Central memory CD8-positive, alpha-beta T cell (primary cell): Measurements from ENCODE around the gene CMYA5.

Experiments
- ATAC-seq: fragments of 150-1000 bp; cut with Tn5 transposase; replicated peaks from 2 replicates; pipeline ENCODE4 v1.10.0; 2022; ENCODE audit warnings: mild to moderate bottlenecking, moderate FRiP score, moderate number of reproducible peaks; ENCODE audit not compliant: poor library complexity, severe bottlenecking; ENCODE audit errors: extremely low read depth
- DNase-seq, 2 donors: peaks; one replicate each; pipeline ENCODE4 v3.0.0; 2021; ENCODE audit warnings: low spot score in 2 of 2
- H3K27ac Mint-ChIP-seq: one replicate; pipeline ENCODE4 v1.8.0; 2022; ENCODE audit warnings: low read depth, mild to moderate bottlenecking, moderate library complexity, mixed read lengths
- H3K27me3 Mint-ChIP-seq: one replicate; pipeline ENCODE4 v1.8.0; 2022; ENCODE audit warnings: mixed read lengths
- H3K36me3 Mint-ChIP-seq: one replicate; pipeline ENCODE4 v1.8.0; 2022; ENCODE audit warnings: mild to moderate bottlenecking, moderate library complexity, mixed read lengths; ENCODE audit not compliant: insufficient read depth
- H3K4me1 Mint-ChIP-seq: one replicate; pipeline ENCODE4 v1.8.0; 2022; ENCODE audit warnings: mixed read lengths
- H3K4me3 Mint-ChIP-seq: one replicate; pipeline ENCODE4 v1.8.0; 2022; ENCODE audit warnings: mild to moderate bottlenecking, moderate library complexity, mixed read lengths
- H3K9me3 Mint-ChIP-seq: one replicate; pipeline ENCODE4 v1.8.0; 2022; ENCODE audit warnings: mixed read lengths

CMYA5 gene

DNA sequence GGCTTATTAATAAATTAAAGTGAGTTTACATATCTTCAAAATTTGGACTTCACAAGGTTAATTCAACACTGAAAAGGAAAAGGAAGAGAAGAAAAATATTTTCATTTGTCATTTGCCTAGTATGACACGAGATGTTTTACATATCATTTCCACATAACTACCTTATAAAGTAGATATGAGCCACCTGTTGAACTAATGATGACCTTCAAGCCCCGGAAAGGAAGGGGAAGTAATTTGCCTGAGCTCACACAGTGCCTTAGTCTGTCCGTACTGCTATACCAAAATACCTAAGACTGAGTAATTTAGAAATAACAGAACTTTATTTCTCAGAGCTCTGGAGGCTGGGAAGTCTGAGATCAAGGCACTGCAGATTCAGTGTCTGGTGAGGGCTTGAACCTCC is 17.9 kb downstream of the CMYA5 start:
- no peak overlapping the region for H3K27ac Mint-ChIP-seq
- no peaks in the 10 kb centered on the region for H3K4me1 Mint-ChIP-seq
- H3K9me3 Mint-ChIP-seq: no peaks in the 10 kb centered on the region
- H3K27me3 Mint-ChIP-seq: no peaks in the 10 kb centered on the region
- ATAC-seq (no peak), DNase-seq (no peak)
- no peak overlapping the region for H3K4me3 Mint-ChIP-seq
- H3K36me3 Mint-ChIP-seq: no peaks in the 10 kb centered on the region

DNA sequence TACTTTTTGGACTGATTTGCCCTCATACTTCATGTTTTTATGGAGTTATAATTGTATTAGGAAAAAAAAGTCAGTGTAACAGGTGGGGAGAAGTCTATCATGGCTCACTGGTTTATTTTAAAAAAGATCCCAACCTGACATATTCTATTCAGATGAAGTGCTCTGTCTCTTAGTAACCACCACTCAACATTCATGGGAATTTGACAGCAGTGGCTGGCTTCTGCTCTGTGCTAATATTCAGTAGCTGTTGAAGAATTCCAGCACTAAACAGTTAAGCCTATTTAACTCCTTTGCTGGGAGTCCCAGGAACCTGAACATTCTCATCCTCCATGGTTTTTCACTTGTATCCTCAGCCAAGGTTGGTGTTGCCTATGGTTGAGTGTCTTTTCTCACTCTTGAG is 23.1 kb downstream of the CMYA5 start:
- no peak for ATAC-seq
- no peaks in the 10 kb centered on the region for H3K9me3 Mint-ChIP-seq
- DNase-seq: no peak
- H3K4me3 Mint-ChIP-seq: no peak overlapping the region
- no peak overlapping the region for H3K27ac Mint-ChIP-seq
- no peaks in the 10 kb centered on the region for H3K4me1 Mint-ChIP-seq
- H3K27me3 Mint-ChIP-seq: peaks cover 12% of the 10 kb centered on the region
- H3K36me3 Mint-ChIP-seq: no peaks in the 10 kb centered on the region

- Mint-ChIP-seq H3K9me3 (no peaks in the 10 kb centered on the region), H3K4me3 (no peak overlapping the region), H3K36me3 (no peaks in the 10 kb centered on the region), H3K4me1 (no peaks in the 10 kb centered on the region), H3K27ac (no peak overlapping the region), H3K27me3 (peaks cover 12% of the 10 kb centered on the region)
- DNase-seq (no peak), ATAC-seq (no peak)
Observed at GRCh38 chr5:79713727-79714126, 24.1 kb downstream of the CMYA5 start.

DNA sequence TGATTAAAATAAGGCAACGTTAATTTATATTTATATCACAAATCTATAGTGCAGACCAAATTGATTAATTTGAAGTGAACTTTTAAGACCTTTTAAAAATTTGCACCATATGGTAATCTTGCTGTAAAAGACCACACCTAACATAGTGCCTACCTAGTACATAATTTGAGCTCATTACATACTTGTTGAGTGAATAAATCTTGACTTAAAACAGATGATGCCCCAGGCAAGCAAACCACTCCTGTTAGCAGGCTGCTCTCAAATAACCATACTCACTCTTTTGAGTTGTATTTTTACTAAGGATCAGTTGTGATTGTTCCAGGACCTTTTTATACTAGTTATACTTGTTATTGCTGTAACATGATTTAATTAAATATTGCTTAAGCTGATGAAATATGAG is 27.2 kb downstream of the CMYA5 start:
- H3K9me3 Mint-ChIP-seq: peaks cover 16% of the 10 kb centered on the region
- H3K36me3 Mint-ChIP-seq: no peaks in the 10 kb centered on the region
- ATAC-seq: no peak
- no peak overlapping the region for H3K27ac Mint-ChIP-seq
- DNase-seq: no peak
- H3K4me3 Mint-ChIP-seq: no peak overlapping the region
- H3K4me1 Mint-ChIP-seq: no peaks in the 10 kb centered on the region
- H3K27me3 Mint-ChIP-seq: peaks cover 12% of the 10 kb centered on the region

DNA sequence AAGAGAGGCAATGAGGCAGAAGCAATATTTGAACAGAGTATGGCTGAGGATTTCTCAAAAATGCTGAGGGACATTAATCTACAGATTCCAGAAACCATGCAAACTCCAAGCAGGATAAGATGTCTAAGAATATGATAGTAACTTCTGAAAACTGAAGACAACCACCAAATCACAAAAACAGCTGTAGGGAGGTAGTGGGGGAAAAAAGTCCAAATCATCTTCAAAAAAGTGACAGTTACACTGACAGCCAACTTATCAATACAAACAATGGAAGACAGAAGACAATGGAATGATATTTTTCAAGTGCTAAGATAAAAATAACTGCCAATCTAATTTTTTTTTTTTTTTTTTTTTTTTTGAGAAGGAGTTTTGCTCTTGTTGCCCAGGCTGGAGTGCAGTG is 30.5 kb downstream of the CMYA5 start:
- Mint-ChIP-seq H3K9me3 (peaks cover 16% of the 10 kb centered on the region), H3K27me3 (peaks cover 12% of the 10 kb centered on the region), H3K4me3 (no peak overlapping the region), H3K36me3 (no peaks in the 10 kb centered on the region), H3K4me1 (no peaks in the 10 kb centered on the region), H3K27ac (no peak overlapping the region)
- ATAC-seq: no peak
- DNase-seq: no peak

DNA sequence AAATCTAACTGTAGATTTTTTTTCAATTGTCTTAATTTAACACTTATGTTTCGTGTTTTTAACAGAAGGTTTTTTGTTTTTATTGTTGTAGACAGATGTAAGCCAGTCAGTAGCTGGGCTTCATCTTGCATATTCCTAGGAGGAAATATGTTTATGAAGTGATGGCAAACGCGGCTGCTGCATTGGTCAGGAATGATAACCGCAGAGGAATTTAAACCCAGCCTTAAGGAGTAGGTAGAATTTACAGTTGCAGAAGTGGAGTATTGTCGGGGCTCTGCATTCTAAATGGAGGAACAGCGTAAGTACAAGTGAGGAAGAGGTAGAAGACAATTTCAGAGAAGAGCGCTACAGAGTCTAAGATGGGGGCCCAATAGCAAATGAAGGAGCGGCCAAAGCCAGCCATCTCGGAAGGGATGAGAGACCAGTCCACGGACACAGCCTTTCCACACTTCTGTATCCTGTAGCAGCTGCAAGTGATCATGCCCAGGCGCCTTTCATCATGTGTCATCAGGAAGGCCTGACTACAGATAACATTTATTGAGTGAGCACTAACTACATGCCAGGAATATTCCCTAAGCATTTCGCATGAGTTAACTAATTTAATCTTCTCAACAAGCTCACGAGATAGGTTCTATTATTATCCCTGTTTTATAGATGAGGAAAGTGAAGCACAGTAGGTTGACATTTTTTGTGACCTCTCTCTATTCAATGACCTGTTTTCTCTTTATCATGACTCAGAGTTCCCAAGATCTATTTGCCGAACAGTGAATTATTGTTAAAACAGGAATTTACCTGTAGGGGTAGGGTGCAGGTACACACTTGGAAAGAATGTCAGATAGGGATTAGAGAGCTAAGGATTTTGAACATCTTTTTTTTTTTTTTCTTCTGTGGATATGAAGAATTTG is 38.1 kb downstream of the CMYA5 start:
- DNase-seq: no peak
- no peak for ATAC-seq

DNA sequence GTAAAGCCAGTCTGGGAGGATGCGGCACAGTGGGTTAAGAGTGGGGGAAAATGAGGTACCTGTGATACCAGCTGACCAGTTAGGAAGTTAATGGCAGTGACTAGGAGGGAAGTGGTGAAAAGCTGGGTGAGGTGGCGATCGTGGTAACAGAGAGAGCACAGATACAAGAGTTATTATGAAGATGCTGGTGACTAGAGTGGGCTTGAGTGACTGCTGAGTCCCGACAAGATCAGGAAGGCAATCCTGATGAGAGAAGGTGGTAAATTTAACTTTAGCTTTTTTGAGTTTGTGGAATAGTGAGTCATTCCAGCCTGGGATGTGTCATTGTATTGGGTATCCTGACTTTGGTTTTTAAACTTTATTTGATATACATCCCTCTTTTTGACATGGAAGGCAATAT is 38.8 kb downstream of the CMYA5 start:
- Mint-ChIP-seq H3K9me3 (no peaks in the 10 kb centered on the region), H3K36me3 (peaks cover 2% of the 10 kb centered on the region), H3K27ac (no peak overlapping the region), H3K4me1 (no peaks in the 10 kb centered on the region), H3K27me3 (peaks cover 68% of the 10 kb centered on the region), H3K4me3 (no peak overlapping the region)
- ATAC-seq: no peak
- DNase-seq: no peak

More for the DNA sequence above, 38.1 kb downstream of the CMYA5 start:
- Mint-ChIP-seq H3K36me3 (peaks cover 2% of the 10 kb centered on the region), H3K9me3 (no peaks in the 10 kb centered on the region), H3K27ac (no peak overlapping the region), H3K4me3 (no peak overlapping the region), H3K4me1 (no peaks in the 10 kb centered on the region), H3K27me3 (peaks cover 63% of the 10 kb centered on the region)

GRCh38 chr5:79729679-79730078 is 40.0 kb downstream of the CMYA5 start:
- no peak for DNase-seq
- H3K27me3 Mint-ChIP-seq: peaks cover 80% of the 10 kb centered on the region
- H3K4me1 Mint-ChIP-seq: no peaks in the 10 kb centered on the region
- H3K9me3 Mint-ChIP-seq: no peaks in the 10 kb centered on the region
- H3K36me3 Mint-ChIP-seq: peaks cover 4% of the 10 kb centered on the region
- no peak overlapping the region for H3K27ac Mint-ChIP-seq
- ATAC-seq: no peak
- no peak overlapping the region for H3K4me3 Mint-ChIP-seq

- Mint-ChIP-seq H3K9me3 (no peaks in the 10 kb centered on the region), H3K36me3 (peaks cover 4% of the 10 kb centered on the region), H3K4me1 (no peaks in the 10 kb centered on the region), H3K27me3 (peaks cover 89% of the 10 kb centered on the region), H3K4me3 (no peak overlapping the region), H3K27ac (no peak overlapping the region)
- ATAC-seq: no peak
- no peak for DNase-seq
Observed at GRCh38 chr5:79730564-79730963, 40.9 kb downstream of the CMYA5 start.

GRCh38 chr5:79731775-79732174 is 42.1 kb downstream of the CMYA5 start:
- peaks cover 12% of the 10 kb centered on the region for H3K4me1 Mint-ChIP-seq
- DNase-seq (no peak), ATAC-seq (no peak)
- H3K36me3 Mint-ChIP-seq: peaks cover 4% of the 10 kb centered on the region
- H3K4me3 Mint-ChIP-seq: no peak overlapping the region
- H3K9me3 Mint-ChIP-seq: no peaks in the 10 kb centered on the region
- no peak overlapping the region for H3K27ac Mint-ChIP-seq
- H3K27me3 Mint-ChIP-seq: peaks cover 95% of the 10 kb centered on the region

GRCh38 chr5:79736528-79737514 is 47.2 kb downstream of the CMYA5 start:
- ATAC-seq (peak; percentile 40), DNase-seq (no peak)
- no peaks in the 10 kb centered on the region for H3K9me3 Mint-ChIP-seq
- H3K4me1 Mint-ChIP-seq: peaks cover 21% of the 10 kb centered on the region
- H3K4me3 Mint-ChIP-seq: peak overlapping the region; percentile 46
- H3K36me3 Mint-ChIP-seq: peaks cover 2% of the 10 kb centered on the region
- H3K27ac Mint-ChIP-seq: no peak overlapping the region
- H3K27me3 Mint-ChIP-seq: peaks cover 84% of the 10 kb centered on the region

GRCh38 chr5:79738349-79738748 is 48.7 kb downstream of the CMYA5 start:
- H3K27ac Mint-ChIP-seq: no peak overlapping the region
- no peaks in the 10 kb centered on the region for H3K9me3 Mint-ChIP-seq
- ATAC-seq: no peak
- peaks cover 88% of the 10 kb centered on the region for H3K27me3 Mint-ChIP-seq
- no peak for DNase-seq
- H3K4me1 Mint-ChIP-seq: peaks cover 21% of the 10 kb centered on the region
- H3K4me3 Mint-ChIP-seq: no peak overlapping the region
- peaks cover 2% of the 10 kb centered on the region for H3K36me3 Mint-ChIP-seq
